ENCODE results near the gene DUSP1.

DUSP1 gene

DNA sequence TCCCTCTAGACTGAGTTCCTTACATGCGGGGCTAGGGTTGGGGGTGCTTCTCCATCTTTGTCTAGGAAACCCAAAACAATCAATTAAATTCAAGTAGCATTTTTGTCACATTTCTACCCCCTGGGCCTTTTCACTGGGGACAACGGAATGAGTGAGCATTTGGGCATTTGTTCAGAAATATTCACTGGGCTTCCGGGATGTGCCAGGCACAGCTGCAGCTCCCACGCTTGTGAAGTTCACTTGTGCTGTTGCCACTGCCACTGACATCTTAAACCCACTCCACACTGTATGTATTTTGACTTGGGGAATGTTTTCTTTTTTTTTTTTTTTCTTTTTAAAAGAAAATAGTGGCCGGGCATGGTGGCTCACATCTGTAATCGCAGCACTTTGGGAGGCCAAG, 31.6 kb downstream of the DUSP1 start:
- no peak for DNase-seq

DNA sequence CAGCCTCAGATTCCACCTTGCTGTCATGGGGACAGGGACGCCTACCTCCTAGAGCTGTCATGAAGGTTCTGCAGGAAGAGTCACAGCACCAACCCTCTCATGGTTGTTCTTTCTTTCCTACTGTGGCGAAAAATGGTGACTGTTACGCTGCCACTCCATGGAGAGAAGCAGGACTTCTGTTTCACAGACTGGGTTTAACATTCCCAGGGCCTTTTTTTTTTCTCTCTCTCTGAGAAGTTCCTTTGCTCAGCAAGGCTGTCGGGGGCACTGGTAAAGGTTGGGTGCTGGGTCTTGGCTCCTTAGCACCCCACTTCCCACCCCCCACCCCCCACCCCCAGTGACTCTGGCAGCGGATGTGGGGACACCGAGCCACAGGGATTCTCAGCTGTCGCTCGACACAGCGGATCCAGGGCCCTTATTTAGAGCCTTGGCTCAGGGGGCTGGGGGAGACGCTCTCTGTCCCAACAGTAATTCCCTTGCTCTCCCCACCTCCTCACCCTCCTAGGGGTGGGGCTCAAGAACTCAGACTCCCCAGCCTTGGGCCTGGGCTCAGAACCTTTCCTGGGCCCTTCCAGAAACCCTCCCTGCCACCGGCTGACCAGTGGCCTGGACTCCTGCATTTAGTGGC, 34.4 kb downstream of the DUSP1 start:
- no peak for DNase-seq

DNA sequence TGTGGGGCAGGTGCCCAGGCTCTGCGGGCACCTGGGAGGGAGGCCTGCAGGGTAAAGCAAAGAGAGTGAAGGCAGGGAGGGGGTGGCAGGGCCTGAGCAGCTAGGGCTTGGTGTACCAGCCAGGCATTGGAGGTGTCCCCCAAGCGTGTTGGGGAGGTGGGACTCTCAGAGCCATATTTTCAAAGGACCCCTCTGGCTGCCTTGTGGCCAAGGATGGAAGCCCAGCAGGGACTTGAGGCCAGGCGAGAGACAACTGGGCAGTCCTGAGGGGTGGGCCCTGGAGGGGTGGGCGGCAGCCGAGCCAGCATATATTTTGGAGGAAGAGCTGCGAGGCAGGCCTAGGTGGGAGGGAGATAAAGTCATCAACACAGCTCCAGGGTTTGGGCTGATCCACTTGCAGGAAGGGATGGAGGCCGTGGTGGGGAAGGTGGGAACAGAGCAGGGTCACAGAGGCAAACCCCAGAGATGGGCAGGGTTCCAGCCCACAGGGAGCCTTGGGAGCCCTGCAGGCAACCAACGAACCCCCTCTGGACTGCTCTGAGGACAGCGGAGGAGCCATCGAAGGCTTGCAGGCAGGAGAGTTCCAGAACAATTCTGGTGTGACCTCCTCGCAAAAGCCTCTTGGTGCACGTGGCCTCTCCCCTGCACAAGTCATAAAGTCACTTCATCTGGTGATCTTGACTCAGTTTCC, 35.7 kb downstream of the DUSP1 start:
- DNase-seq = no peak

- no peak for DNase-seq
These were observed 37.0 kb downstream of the DUSP1 start for GRCh38 chr5:172733974-172734346.

GRCh38 chr5:172733131-172733973, 37.6 kb downstream of the DUSP1 start:
- no peak for DNase-seq

- no peak for DNase-seq
These were observed 38.7 kb downstream of the DUSP1 start for GRCh38 chr5:172732201-172732865.

GRCh38 chr5:172731680-172732074, 39.3 kb downstream of the DUSP1 start:
- no peak for DNase-seq

DNA sequence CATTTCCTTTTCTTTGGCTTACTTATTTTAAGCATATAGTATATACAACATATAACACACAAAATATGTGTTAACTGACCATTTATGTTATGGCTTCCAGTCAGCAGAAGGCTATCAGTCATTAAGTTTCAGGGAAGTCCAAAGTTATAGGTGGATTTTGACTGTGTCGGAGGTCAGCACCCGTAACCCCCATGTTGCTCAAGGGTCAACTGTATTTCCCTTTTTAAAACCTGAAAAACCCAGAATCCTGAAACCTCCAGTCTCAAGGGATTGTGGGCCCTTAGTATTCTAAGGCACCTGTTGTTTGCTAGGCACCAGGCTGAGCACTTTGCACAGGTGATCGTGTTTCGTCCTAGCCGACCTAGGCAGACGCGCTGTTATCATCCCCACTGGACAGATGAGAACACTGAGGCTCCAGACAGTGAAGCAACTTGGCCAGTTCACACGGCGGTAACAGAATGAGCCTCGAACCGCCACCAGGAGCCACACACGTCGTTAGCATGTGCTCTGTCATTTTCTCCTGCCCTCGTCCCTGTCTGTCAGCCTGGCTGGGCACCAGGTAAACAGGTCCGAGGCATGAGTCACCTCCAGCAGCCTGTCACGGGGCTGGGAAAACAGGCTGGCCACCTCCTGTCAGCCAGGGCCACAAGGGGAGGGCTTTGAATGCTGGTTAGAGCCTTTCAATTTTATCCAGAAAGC, 39.9 kb downstream of the DUSP1 start:
- DNase-seq = no peak

DNA sequence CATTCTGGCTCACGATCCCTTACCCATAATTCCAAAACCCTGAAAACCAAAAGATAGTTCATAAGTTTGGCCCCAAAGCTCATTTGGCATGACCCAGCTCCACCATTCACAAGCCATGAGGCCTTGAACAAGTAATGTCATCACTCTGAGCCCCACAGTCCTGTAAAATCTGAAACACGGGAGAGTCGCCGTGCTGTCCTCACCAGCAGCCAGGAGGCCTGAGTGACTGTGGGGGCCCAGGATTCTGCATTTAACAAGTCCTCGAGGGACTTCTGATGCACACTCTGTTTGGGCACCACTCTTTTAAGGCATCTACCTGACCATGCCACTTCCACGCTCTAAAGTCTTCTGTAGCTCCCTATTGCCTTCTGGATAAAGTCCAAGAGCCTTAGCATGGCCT, 40.8 kb downstream of the DUSP1 start:
- DNase-seq = no peak

GRCh38 chr5:172729588-172729987, 41.4 kb downstream of the DUSP1 start:
- no peak for DNase-seq

DNA sequence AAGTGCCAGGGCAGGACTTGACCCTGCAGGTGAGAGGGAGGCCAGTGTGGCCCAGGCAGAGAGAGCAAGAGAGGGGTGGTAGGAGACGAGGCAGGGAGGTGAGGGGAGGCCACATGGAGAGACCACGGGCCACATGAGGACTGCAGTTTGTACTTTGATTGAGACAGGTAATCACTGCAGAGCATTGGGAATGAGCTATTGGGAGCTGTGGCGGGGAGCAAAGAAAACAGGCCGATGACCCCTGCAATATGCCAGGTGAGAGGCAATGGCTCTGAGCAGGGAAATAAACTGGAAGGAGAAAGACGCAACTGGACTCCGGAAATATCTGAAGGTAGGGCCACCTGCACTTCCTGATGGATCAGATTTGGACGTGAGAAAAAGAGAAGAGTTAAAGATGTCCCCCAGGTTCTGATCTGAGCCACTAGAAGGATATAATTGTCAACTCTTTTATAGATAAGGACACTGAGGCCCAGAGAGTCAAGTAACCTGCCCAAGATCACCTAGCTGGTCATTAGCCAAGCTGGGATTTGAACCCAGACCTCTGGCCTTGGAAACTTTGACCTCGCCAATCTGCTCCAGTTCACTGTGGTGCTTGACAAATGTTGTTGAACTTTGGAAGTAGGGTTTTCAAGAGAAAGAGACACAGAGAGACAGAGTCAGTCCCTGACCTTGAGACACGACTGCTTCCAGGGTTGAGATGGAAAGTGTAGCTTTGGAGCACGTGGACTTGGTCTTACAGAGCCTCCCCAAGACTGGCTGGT, 42.3 kb downstream of the DUSP1 start:
- DNase-seq = no peak

GRCh38 chr5:172727551-172727950, 43.4 kb downstream of the DUSP1 start:
- no peak for DNase-seq

GRCh38 chr5:172726966-172727365, 44.0 kb downstream of the DUSP1 start:
- no peak for DNase-seq

DNA sequence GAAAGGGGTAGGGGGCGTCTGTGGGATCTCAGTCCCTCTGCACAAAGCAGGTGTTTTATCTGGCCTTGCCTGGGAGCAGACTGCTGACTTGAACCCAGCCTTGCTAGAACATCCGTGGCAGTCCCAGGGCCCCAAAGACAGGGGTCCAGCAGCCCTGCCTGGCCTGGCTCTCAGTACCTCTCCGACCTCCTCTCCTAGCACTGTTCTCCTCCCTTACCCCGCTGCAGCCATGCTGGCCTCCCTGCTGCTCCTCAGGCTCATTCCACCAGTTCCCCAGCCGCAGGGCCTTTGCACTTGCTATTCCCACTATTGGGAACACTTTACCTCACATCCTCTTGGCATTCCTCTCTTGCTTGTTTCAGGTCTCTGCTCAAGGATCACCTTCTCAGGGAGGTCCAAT, 45.2 kb downstream of the DUSP1 start:
- no peak for DNase-seq

DNA sequence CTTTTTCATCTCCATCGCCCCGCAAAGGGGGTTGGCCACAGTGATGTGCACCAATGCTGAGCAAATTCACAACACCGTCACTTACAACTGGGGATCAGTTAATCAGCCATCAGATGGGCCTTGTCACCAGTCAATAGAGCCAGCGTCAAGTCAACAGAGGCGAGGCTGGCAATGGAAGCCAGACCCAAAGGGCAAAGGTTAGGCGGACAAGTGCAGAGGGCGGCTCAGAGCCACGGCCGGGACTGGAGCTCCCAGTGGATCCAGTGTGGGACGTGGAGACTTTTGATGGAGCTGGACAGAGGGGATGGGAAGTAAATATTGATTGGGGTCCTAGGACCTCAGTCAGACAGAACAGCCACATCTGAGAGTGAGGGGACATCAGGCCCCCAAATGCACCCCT, 45.7 kb downstream of the DUSP1 start:
- no peak for DNase-seq

DNA sequence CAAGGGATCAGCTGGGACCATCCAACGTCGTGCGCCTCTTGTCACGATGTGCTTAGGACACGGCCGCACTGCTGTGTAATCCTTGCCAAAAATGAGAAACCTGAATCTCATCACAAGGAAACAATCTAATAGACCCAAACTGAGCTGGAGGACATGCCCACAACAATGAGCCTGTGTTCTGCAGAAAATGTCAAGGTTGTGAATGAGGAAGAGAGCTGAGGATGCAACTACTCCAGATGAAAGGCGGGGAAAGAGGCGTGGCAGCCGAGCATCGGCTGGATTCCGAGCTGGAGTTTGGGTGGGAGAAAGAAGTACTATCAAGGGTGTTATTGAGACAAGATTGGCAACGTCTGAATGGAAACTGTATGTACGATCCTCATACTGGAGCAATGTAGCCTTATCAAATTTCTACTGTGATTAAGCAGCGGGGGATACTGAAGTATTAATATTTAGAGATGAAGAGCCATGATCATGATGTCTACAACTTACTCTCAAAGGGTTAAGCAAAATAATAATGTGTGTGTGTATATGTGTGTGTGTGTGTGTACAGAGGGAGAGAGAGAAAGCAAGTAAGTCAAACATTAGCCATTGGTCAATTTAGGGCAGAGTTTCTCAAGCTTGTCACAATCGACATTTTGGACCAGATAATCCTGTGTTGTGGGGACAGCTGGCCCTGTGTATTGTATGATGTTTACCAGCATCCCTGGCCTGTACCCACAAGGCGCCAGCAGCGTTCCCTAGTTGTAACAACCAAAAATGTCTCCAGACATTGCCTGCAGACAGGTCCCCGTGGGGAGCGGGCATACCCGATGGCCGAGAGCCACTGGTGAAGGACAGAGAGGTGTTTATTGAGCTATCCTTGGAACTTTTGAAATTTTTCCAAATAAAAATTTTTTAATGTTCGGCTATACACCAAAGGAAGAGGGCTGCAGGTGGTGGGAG, 46.5 kb downstream of the DUSP1 start:
- DNase-seq = no peak

GRCh38 chr5:172723508-172723907, 47.5 kb downstream of the DUSP1 start:
- no peak for DNase-seq

- DNase-seq = no peak
These were observed 48.6 kb downstream of the DUSP1 start for GRCh38 chr5:172722327-172722815.

GRCh38 chr5:172721455-172722326, 49.3 kb downstream of the DUSP1 start:
- DNase-seq = no peak

DNA sequence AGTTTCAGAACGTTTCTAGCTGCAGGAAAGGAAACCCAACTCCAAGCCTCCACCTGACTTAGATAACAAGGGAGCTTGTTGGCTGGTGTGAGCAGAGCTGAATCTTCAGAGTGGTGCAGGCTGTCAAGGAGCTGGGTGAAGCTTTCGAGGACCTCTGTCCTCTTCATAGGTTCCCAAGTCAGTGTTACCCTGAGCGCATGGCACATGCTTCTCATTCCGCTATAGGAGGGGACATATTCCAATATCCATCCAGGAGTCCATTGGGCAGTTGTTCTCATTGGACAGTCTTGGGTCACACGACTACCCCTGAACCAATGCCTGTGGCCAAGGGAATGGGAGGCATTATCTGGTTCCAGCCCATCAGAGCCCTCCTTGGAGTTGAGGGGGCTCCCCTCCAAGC, 50.3 kb downstream of the DUSP1 start:
- no peak for DNase-seq

Measured in NCI-H1092 (cell line).